WTC11 (cell line): ENCODE data around the gene GRXCR2.

Source experiments
- ATF1 ChIP-seq: sonication (generic); formaldehyde crosslinking; IDR thresholded peaks from 2 replicates; pipeline ENCODE4 v1.8.1; 2023; ENCODE audit warnings: mild to moderate bottlenecking, moderate library complexity, missing genetic modification reagents
- CTCF ChIP-seq: fragments of 200-600 bp; IDR thresholded peaks from 2 replicates; pipeline ENCODE4 v1.8.0; 2022; ENCODE audit warnings: antibody characterized with exemption
- PRRX2 ChIP-seq: fragments of 250-450 bp; sonication (Bioruptor Pico); IDR thresholded peaks from 2 replicates; pipeline ENCODE4 v1.8.0; 2021; ENCODE audit warnings: mild to moderate bottlenecking
- TEAD4 ChIP-seq: sonication (generic); formaldehyde crosslinking; IDR thresholded peaks from 2 replicates; pipeline ENCODE4 v1.8.0; 2022; ENCODE audit warnings: mild to moderate bottlenecking, missing genetic modification reagents
- TF ChIP-seq, protein P1 (sequence below): fragments of 250-450 bp; sonication (Bioruptor Pico); IDR thresholded peaks from 2 replicates; pipeline ENCODE4 v1.9.0; 2021; ENCODE audit warnings: moderate library complexity, mild to moderate bottlenecking, inconsistent platforms, borderline replicate concordance
- TF ChIP-seq, protein P2 (sequence below): sonication (generic); formaldehyde crosslinking; IDR thresholded peaks from 2 replicates; pipeline ENCODE4 v1.8.1; 2022; ENCODE audit warnings: mild to moderate bottlenecking, moderate library complexity, missing genetic modification reagents
- TF ChIP-seq, protein P3 (sequence below): sonication (generic); formaldehyde crosslinking; IDR thresholded peaks from 2 replicates; pipeline ENCODE4 v1.8.0; 2022; ENCODE audit warnings: mild to moderate bottlenecking, missing genetic modification reagents

DNA sequence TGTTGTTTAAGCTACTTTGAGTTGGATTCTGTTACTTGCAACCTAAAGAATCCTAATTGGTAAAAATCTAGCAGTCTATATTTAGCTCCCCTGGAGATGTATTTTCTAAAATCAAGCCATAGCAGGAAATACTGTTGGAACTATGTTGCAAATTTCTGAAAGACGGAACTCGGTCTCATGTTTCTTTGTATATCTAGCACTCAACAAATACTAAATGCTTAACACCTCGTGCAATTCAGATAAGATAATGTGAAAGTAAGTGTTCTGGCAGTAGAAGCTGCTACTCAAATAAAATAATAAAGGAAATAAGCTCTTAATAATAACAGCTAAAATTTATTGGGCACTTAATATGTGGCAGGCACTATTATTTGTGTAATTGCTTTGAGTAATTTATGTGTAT, 26.7 kb downstream of the GRXCR2 start:
- TF ChIP-seq, protein P1, sequence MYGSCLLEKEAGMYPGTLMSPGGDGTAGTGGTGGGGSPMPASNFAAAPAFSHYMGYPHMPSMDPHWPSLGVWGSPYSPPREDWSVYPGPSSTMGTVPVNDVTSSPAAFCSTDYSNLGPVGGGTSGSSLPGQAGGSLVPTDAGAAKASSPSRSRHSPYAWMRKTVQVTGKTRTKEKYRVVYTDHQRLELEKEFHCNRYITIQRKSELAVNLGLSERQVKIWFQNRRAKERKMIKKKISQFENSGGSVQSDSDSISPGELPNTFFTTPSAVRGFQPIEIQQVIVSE (CRISPR knock-in tag): no peak
- no peak for TF ChIP-seq TEAD4 (CRISPR knock-in tag)
- no peak for TF ChIP-seq PRRX2 (CRISPR knock-in tag)
- no peak for TF ChIP-seq CTCF
- no peak for TF ChIP-seq ATF1 (CRISPR knock-in tag)
- TF ChIP-seq, protein P2, sequence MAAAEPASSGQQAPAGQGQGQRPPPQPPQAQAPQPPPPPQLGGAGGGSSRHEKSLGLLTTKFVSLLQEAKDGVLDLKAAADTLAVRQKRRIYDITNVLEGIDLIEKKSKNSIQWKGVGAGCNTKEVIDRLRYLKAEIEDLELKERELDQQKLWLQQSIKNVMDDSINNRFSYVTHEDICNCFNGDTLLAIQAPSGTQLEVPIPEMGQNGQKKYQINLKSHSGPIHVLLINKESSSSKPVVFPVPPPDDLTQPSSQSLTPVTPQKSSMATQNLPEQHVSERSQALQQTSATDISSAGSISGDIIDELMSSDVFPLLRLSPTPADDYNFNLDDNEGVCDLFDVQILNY (CRISPR knock-in tag): no peak
- TF ChIP-seq, protein P3, sequence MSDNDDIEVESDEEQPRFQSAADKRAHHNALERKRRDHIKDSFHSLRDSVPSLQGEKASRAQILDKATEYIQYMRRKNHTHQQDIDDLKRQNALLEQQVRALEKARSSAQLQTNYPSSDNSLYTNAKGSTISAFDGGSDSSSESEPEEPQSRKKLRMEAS: no peak
